Stimulated activated CD8-positive, alpha-beta memory T cell treated with anti-CD3 and anti-CD28 coated beads, Interleukin-12 subunit alpha, Interleukin-12 subunit beta, amount 100 ng/mL, for 4 hours (primary cell): Measurements from ENCODE around the gene CAPN3.

ENCODE experiments used
- DNase-seq: peaks from one replicate; pipeline ENCODE4 v3.0.0-alpha.2; 2020; ENCODE audit warnings: low read depth

Gene CAPN3

DNA sequence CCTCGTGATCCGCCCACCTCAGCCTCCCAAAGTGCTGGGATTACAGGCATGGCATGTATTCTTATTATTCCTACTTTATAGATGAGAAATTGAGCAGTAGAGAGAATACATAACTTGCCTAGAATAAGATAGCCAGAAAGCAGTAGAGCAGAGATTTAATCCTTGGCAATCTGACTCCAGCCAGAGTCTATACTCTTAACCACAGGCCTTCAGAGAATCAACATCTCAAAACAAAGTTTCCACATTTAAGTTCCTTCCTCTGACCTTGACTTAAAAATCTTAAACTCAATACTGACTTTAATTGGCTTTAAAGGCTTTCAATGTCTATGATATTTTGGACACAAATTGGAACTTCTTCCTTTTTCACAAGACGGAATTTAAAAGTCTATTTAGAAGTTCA is 94.5 kb downstream of the CAPN3 start:
- no peak for DNase-seq

DNA sequence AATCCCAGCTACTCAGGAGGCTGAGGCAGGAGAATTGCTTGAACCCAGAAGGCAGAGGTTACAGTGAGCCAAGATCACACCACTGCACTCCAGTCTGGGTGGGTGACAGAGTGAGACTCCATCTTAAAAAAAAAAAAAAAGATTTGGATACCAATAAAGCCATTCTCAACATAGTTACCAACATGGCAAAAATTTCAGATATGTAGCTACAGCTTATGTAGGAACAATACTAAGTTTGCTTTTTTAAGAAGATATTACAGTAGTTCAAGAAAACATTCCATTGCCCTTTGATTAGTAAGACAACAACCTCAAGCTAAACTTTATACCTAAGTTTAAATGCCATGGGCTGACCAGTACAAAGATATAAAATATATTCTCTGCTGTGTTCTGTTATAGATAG is 97.2 kb downstream of the CAPN3 start:
- no peak for DNase-seq

DNA sequence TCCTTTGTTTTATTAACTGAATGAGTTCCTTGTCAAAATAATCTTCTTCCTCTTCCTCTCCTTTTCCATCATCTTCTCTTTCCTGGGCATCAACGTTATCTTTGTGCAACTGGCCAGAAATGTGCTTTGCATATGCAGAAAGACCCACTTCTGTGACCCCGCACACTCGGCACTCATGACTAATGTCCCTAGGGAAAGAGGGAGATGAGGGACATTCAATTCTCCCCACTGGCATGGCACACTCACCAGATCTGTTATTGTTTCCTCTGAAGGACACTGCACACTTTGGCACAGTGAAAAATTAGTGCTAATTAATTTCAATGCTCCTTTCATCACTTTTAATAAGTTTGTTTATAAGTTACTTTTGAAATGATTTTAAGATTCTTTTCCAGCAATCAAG is 97.7 kb downstream of the CAPN3 start:
- DNase-seq, result no peak

DNA sequence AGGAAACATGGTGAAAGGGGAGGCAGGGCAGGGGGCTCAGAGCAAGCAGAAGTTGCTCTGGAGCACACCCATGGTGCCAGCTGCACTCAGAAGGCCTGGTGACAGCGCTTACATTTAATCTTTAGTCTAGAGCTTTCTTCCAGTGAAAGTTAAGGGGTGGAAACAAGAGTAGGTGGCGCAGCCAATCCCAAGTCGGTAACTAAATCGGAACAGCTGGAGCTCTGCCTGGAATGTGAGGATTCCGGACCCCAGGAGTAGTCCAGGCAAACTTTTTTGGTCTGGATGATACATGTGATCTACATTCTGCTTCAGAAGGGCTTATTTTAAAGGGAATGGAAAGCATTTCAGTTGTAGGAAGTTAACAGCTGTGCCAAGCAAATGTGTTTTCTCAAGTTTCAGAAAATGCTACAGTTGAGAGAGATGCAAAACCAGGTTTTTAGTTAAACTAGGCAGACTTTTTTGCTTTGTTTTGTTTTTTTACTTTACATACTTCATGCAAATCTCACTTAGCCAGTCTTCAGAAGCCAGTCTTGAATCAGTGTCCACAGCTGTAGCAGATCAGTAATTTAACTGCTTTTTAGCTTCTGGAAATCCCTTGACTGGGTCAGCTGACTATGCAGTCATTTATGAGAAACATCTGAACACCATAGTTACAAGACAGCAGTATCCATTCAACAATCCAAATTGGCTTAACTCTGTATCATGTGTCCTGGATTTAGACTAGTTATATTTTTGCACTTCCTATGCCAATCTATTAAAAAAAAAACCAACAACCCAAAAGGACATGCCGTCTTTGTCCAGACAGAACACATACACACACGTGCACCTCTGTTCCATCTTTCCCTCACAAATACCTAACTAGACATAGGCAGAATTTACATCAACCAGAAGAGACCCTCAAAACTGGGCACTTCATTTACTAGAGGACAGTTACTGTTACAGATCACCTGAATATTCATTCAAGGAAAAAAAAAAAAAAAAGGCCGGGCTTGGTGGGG is 98.4 kb downstream of the CAPN3 start:
- no peak for DNase-seq

DNA sequence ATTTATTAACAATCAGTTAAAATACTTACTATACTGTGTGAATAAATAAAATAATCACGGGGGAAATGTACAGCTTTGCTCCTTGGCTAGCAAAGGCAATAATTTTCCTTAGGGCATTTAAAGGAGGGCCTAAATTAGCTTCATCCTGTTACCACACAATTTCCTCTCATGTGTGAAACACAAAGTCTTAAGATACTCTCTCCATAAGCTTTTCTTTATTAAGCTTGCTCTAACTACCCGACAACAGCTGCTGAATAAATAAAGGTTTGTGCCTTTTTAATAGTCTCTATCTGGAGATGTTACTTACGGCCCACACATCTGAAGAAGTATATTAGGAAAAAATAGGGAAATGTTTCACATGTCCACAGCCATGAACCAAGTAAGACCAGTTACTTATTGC is 102.0 kb downstream of the CAPN3 start:
- DNase-seq, result no peak
